Erythroblast (primary cell): ENCODE data around the gene ILF3.

Experiments
- DNase-seq, 2 experiments: peaks; one replicate each; lab custom pipeline; 2025; lab: John Stamatoyannopoulos, UW
- GATA1 ChIP-seq: IDR thresholded peaks from 2 replicates; pipeline ENCODE4 v1.6.1; 2011; ENCODE audit warnings: low read depth, mild to moderate bottlenecking, control low read depth, low read length, moderate library complexity
- POLR2A ChIP-seq: IDR thresholded peaks from 2 replicates; pipeline ENCODE4 v1.6.1; 2011; ENCODE audit warnings: mild to moderate bottlenecking, low read length

ILF3 gene

GRCh38 chr19:10736916-10737551 is 82.9 kb downstream of the ILF3 start:
- no peak for TF ChIP-seq GATA1
- TF ChIP-seq POLR2A = no peak
- no peak for DNase-seq

- DNase-seq = no peak
- TF ChIP-seq POLR2A = no peak
- TF ChIP-seq GATA1 = no peak
Observed at GRCh38 chr19:10737722-10738121, 83.6 kb downstream of the ILF3 start.

- TF ChIP-seq POLR2A (no peak), GATA1 (no peak)
- peak in 1 of 2 experiments; percentile 26 for DNase-seq
Observed at GRCh38 chr19:10740798-10741197, 86.7 kb downstream of the ILF3 start.
